GM18519 (cell line): ENCODE results near the gene MYD88.
"Not testable (repeated sequence)": the region's sequence is repeated elsewhere in the genome, so short reads cannot be mapped to it uniquely, and the experiment has no call there.

Experiments
- ATAC-seq: cut with Tn5 transposase; IDR thresholded peaks from one replicate; pipeline ENCODE4 v1.9.1; 2021; ENCODE audit warnings: mild to moderate bottlenecking, moderate library complexity; ENCODE audit not compliant: unreplicated experiment, low FRiP score

Gene MYD88

DNA sequence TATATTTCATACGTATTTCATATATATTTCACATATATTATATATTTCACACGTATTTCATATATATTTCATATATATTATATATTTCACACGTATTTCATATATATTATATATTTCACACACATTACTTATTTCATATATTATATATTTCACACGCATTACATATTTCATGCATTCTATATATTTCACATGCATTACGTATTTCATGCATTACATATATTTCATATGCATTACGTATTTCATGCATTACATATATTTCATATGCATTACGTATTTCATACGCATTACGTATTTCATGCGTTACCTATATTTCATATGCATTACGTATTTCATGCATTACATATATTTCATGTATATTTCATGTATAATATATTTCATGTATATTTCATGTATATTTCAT lies 22.2 kb downstream of the MYD88 start:
- not testable (repeated sequence) for ATAC-seq

GRCh38 chr3:38163117-38163840 lies 24.8 kb downstream of the MYD88 start:
- no peak for ATAC-seq

- ATAC-seq, result no peak
Measured at GRCh38 chr3:38163841-38164642, 25.6 kb downstream of the MYD88 start.

GRCh38 chr3:38164643-38164951 lies 26.1 kb downstream of the MYD88 start:
- ATAC-seq, result no peak

- ATAC-seq, result peak; percentile 91
Measured at GRCh38 chr3:38164952-38165721, 26.7 kb downstream of the MYD88 start, which contains the start of gene OXSR1. OXSR1 (plus strand) TSS chr3:38165537; CDS start chr3:38165877, 340 bp downstream.

DNA sequence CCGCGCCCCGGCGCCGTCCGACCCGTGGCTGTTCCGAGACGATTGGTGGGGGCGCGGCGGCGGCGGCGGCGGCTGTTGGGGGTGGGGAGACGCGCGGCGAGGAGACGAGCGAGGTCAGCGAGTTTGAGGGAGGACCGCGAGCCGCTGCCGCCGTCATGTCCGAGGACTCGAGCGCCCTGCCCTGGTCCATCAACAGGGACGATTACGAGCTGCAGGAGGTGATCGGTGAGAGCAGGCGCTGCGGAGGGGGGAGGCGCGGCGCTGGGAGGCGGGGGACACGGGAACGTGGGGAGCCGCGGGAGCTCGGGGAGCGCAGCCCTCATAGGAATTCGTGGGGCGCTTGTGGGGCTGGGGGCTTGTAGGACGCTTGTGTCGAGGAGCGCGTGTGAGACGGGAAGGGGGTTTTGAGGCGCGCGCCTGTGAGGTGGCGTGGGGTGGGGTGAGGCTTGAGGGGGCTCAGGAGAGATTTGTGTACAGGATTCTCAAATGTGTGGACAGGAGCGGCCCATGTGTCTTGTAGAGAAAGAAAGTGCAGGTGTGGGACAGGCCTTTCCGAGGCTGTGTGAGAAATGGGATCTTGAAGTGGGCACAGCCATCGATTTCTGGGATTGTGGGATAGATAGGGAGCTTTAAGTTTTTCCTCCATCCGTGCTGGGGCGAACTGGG lies 27.4 kb downstream of the MYD88 start:
- ATAC-seq, result no peak

DNA sequence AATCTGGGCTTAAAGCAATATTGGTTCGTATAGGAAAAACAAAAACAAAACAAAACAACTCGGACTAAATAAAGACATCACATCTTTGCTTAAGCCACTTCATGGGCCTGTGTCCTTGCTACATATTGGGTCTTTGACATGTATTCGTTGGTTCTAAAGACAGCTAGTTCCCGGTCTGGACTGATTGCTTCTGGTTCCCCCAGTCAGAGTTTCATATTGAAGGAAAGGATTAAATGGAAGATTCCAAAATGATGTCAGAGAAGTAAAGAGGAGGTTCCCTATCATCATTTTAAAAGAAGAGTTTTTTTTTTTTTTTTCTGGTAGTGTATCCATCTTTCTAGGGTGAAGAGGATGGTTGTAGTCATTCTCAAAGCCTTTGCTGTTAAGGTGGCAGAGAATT lies 29.1 kb downstream of the MYD88 start:
- ATAC-seq, result no peak

GRCh38 chr3:38168151-38169026 lies 29.9 kb downstream of the MYD88 start:
- ATAC-seq, result no peak

- ATAC-seq, result no peak
Measured at GRCh38 chr3:38169027-38169317, 30.5 kb downstream of the MYD88 start.

DNA sequence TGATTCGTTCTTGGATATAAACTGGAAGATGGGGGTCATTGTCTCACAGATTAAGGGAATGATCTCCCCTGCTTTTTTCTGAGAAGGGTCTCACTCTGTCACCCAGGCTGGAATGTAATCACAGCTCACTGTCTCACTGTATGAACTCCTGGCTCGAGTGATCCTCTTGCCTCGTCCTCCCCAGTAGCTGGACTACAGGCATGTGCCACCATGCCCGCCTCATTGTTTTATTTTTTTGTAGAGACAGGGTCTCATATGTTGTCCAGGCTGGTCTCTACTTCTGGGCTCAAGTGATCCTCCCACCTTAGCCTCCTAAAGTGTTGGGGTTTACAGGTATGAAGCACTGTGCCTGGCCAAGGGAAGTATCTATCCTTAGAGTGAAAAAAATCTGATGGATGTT lies 32.3 kb downstream of the MYD88 start:
- ATAC-seq, result no peak

- no peak for ATAC-seq
Measured at GRCh38 chr3:38171622-38172021, 33.2 kb downstream of the MYD88 start.

DNA sequence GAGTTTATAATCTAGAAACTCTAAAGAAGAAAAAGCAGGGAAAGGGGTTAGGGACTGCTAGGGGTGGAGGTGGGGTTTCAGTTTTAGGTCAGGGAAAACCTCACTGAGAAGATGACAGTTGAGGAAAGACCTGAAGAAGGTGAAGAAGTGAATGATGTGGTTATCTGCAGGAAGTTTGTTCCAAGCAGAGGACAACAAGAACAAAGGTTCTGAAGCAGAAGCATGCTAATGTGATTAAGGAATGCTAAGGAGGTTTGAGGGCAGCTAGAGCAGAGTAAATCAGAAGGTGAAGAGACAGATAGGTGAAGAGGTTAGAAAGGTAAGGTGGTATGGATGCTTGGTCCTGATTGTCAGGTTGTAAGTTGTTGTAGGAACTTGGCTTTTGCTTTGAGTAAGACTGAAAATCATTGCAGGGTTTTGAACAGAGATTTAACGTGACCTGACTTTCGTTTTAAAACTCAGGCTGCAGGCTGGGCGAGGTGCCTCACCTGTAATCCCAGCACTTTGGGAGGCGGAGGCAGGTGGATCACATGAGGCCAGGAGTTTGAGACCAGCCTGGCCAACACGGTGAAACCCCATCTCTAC lies 35.5 kb downstream of the MYD88 start:
- no peak for ATAC-seq

- ATAC-seq, result no peak
Measured at GRCh38 chr3:38177181-38177580, 38.7 kb downstream of the MYD88 start.

DNA sequence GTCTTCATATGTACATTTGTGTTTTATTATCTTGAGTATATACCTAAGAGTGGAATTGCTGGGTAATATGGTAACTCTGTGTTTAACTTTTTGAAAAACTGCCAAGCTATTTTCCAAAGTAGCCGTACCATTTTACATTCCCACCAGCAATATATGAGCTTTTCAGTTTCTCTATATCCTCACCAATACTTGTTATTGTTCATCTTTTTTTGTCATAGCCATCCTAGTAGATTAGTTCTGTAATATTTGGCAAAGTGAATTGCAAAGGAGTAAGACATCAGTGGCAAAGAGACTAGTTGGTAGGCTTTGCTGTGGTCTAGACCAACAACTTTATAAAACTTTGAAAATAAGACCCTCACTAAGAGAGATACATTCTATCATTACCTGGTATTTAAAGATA lies 48.3 kb downstream of the MYD88 start:
- ATAC-seq, result no peak

GRCh38 chr3:38190481-38190881 lies 52.0 kb downstream of the MYD88 start:
- no peak for ATAC-seq
